ENCODE results near the gene TGM5.
"Not testable (repeated sequence)": the region's sequence is repeated elsewhere in the genome, so short reads cannot be mapped to it uniquely, and the experiment has no call there.

TGM5 gene

GRCh38 chr15:43266834-43267233, at the start of gene TGM5:
Gene TGM5 (minus strand): TSS chr15:43266928. CDS start chr15:43266849, 79 bp downstream.
- no peak for DNase-seq (ENCODE audit: low spot score)

- no peak for DNase-seq (ENCODE audit: low spot score)
Measured at GRCh38 chr15:43314171-43314570, 47.4 kb upstream of the TGM5 start.

- DNase-seq (ENCODE audit: low spot score) = no peak
Measured at GRCh38 chr15:43312378-43312777, 45.6 kb upstream of the TGM5 start.

GRCh38 chr15:43302205-43302817, 35.6 kb upstream of the TGM5 start, which contains the start of gene TGM7:
Gene TGM7 (minus strand): TSS chr15:43302255.
- no peak for DNase-seq (ENCODE audit: low spot score)

- DNase-seq (ENCODE audit: low spot score) = no peak
Measured at GRCh38 chr15:43299884-43300283, 33.2 kb upstream of the TGM5 start.

GRCh38 chr15:43299411-43299810, 32.7 kb upstream of the TGM5 start:
- no peak for DNase-seq (ENCODE audit: low spot score)

GRCh38 chr15:43294091-43294706, 27.5 kb upstream of the TGM5 start:
- DNase-seq (ENCODE audit: low spot score) = no peak

GRCh38 chr15:43293432-43293831, 26.7 kb upstream of the TGM5 start:
- no peak for DNase-seq (ENCODE audit: low spot score)

- no peak for DNase-seq (ENCODE audit: low spot score)
Measured at GRCh38 chr15:43292375-43293078, 25.8 kb upstream of the TGM5 start.

- not testable (repeated sequence) for DNase-seq (ENCODE audit: low spot score)
Measured at GRCh38 chr15:43289656-43290055, 22.9 kb upstream of the TGM5 start.

- no peak for DNase-seq (ENCODE audit: low spot score)
Measured at GRCh38 chr15:43287254-43287653, 20.5 kb upstream of the TGM5 start.

- DNase-seq (ENCODE audit: low spot score) = no peak
Measured at GRCh38 chr15:43286074-43286473, 19.3 kb upstream of the TGM5 start.

GRCh38 chr15:43285609-43286037, 18.9 kb upstream of the TGM5 start:
- peak; percentile 74 for DNase-seq (ENCODE audit: low spot score)

- no peak for DNase-seq (ENCODE audit: low spot score)
Measured at GRCh38 chr15:43283526-43283925, 16.8 kb upstream of the TGM5 start.

- DNase-seq (ENCODE audit: low spot score) = no peak
Measured at GRCh38 chr15:43281926-43282602, 15.3 kb upstream of the TGM5 start.

- no peak for DNase-seq (ENCODE audit: low spot score)
Measured at GRCh38 chr15:43280996-43281395, 14.3 kb upstream of the TGM5 start.

GRCh38 chr15:43279496-43279895, 12.8 kb upstream of the TGM5 start:
- no peak for DNase-seq (ENCODE audit: low spot score)

- no peak for DNase-seq (ENCODE audit: low spot score)
Measured at GRCh38 chr15:43278869-43279268, 12.1 kb upstream of the TGM5 start.

GRCh38 chr15:43277901-43278300, 11.2 kb upstream of the TGM5 start:
- DNase-seq (ENCODE audit: low spot score) = no peak

GRCh38 chr15:43277231-43277823, 10.6 kb upstream of the TGM5 start:
- no peak for DNase-seq (ENCODE audit: low spot score)

- DNase-seq (ENCODE audit: low spot score) = no peak
Measured at GRCh38 chr15:43276563-43277200, 10.0 kb upstream of the TGM5 start.

All from pons (tissue), 1 donor.